Neural crest cell (in vitro differentiated cells): Measurements from ENCODE around the gene NRTN. TPM values are rescaled to one million over a fixed set of nuclear protein-coding genes. Genes with fewer than 3 reads are reported as not detected.

Experiments
- DNase-seq: peaks from one replicate; pipeline ENCODE4 v3.0.0; 2021; ENCODE audit warnings: low read depth, mixed read lengths, low spot score
- H3K27ac Mint-ChIP-seq: one replicate; pipeline ENCODE4 v1.8.0; 2021; ENCODE audit warnings: mild to moderate bottlenecking, mixed read lengths; ENCODE audit not compliant: unreplicated experiment
- H3K27me3 Mint-ChIP-seq: 2 replicates; pipeline ENCODE4 v1.8.0; 2021; ENCODE audit warnings: low read depth, mild to moderate bottlenecking, mixed read lengths
- H3K36me3 Mint-ChIP-seq: 2 replicates; pipeline ENCODE4 v1.8.0; 2021; ENCODE audit warnings: low read depth, mild to moderate bottlenecking, mixed read lengths
- H3K4me1 Mint-ChIP-seq: 2 replicates; pipeline ENCODE4 v1.8.0; 2021; ENCODE audit warnings: mixed read lengths
- H3K4me3 Mint-ChIP-seq: one replicate; pipeline ENCODE4 v1.8.0; 2021; ENCODE audit warnings: mild to moderate bottlenecking, mixed read lengths
- H3K9me3 Mint-ChIP-seq: 2 replicates; pipeline ENCODE4 v1.8.0; 2021; ENCODE audit warnings: mixed read lengths
- total RNA-seq: library from RNA; stranded (reverse); gene quantifications from 2 replicates; pipeline ENCODE4 v1.2.1, GENCODE V29; 2021
- TF ChIP-seq, protein P1 (sequence below): fragments of 200-600 bp; sonication (generic); conservative IDR thresholded peaks from 2 replicates; pipeline ENCODE4 v1.5.0; 2021; ENCODE audit warnings: antibody characterized with exemption, mild to moderate bottlenecking

Gene NRTN
- total RNA-seq, 1 donor from 2014 or later = 4.8 TPM

GRCh38 chr19:5792224-5792623 is 12.6 kb upstream of the NRTN start:
- H3K27ac Mint-ChIP-seq = no peak overlapping the region
- H3K4me1 Mint-ChIP-seq = peaks cover 14% of the 10 kb centered on the region
- H3K4me3 Mint-ChIP-seq = no peak overlapping the region
- peaks cover 8% of the 10 kb centered on the region for H3K36me3 Mint-ChIP-seq
- peaks cover 2% of the 10 kb centered on the region for H3K9me3 Mint-ChIP-seq
- H3K27me3 Mint-ChIP-seq = peaks cover 3% of the 10 kb centered on the region
- TF ChIP-seq, protein P1, sequence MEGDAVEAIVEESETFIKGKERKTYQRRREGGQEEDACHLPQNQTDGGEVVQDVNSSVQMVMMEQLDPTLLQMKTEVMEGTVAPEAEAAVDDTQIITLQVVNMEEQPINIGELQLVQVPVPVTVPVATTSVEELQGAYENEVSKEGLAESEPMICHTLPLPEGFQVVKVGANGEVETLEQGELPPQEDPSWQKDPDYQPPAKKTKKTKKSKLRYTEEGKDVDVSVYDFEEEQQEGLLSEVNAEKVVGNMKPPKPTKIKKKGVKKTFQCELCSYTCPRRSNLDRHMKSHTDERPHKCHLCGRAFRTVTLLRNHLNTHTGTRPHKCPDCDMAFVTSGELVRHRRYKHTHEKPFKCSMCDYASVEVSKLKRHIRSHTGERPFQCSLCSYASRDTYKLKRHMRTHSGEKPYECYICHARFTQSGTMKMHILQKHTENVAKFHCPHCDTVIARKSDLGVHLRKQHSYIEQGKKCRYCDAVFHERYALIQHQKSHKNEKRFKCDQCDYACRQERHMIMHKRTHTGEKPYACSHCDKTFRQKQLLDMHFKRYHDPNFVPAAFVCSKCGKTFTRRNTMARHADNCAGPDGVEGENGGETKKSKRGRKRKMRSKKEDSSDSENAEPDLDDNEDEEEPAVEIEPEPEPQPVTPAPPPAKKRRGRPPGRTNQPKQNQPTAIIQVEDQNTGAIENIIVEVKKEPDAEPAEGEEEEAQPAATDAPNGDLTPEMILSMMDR = no peak
- DNase-seq = no peak

DNA sequence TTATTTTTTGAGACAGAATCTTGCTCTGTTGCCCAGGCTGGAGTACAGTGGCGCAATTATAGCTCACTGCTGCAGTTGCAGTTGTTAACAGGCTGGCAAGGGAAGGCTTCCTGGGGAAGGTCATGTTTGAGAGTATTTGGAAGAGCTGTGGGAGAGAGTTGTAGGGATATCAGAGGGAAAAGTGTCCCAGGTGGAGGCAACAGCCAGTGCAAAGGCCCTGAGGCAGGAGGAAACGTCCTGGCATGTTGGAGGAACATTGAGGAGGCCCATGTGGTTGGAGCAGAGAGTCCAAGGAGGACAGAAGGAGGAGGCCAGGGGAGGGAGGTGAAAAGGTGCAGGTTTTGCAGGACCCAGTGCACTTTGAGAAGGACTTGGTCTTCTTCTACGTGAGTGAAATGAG is 11.7 kb upstream of the NRTN start:
- Mint-ChIP-seq H3K36me3 (peaks cover 8% of the 10 kb centered on the region), H3K9me3 (peaks cover 2% of the 10 kb centered on the region), H3K4me3 (no peak overlapping the region), H3K27ac (no peak overlapping the region), H3K27me3 (peaks cover 3% of the 10 kb centered on the region), H3K4me1 (peaks cover 14% of the 10 kb centered on the region)
- DNase-seq = no peak
- TF ChIP-seq, protein P1 = no peak

DNA sequence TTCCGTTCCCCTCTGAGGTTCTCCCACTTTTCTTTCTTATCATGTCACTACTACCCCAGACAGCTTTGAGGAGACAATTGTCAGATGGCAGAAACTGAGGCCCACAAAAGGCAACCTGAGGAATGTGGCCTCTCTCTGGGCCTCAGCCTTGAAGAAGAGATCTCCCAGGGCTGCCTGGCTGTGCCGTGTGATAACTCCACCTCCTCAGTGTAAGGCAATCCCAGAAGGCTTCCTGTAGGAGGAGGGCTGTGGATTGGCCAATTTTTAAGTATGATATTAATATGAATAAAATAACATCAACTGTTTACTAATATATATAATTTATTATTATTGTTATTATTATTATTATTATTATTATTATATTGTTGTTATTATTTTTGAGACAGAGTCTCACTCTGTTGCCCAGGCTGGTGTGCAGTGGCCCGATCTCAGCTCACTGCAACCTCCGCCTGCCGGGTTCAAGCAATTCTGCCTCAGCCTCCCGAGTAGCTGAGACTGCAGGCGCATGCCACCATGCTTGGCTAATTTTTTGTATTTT is 9.4 kb upstream of the NRTN start:
- TF ChIP-seq, protein P1 = no peak
- H3K27me3 Mint-ChIP-seq = peaks cover 2% of the 10 kb centered on the region

DNA sequence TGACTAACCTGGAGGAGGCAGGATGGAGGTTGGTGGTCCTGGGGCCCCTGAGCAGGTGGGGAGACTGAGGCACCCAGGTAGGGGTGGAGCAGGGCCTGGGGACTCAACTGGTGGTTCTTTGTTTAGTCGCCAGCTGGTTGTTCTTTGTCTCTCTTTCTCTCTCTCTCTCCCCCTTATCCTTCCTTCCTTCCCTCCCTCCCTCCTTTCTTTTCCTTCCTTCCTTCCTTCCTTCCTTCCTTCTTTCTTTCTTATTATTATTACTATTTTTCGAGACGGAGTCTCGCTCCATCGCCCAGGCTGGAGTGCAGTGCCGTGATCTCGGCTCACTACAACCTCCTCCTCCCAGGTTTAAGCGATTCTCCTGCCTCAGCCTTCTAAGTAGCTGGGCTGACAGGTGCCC is 6.6 kb upstream of the NRTN start:
- H3K27ac Mint-ChIP-seq = no peak overlapping the region
- H3K9me3 Mint-ChIP-seq = no peaks in the 10 kb centered on the region
- no peaks in the 10 kb centered on the region for H3K36me3 Mint-ChIP-seq
- peaks cover 11% of the 10 kb centered on the region for H3K4me1 Mint-ChIP-seq
- peaks cover 9% of the 10 kb centered on the region for H3K27me3 Mint-ChIP-seq
- TF ChIP-seq, protein P1 = no peak
- no peak overlapping the region for H3K4me3 Mint-ChIP-seq
- DNase-seq = no peak

More for the DNA sequence above, 9.4 kb upstream of the NRTN start:
- no peak overlapping the region for H3K4me3 Mint-ChIP-seq
- peaks cover 4% of the 10 kb centered on the region for H3K36me3 Mint-ChIP-seq
- no peak for DNase-seq
- peaks cover 9% of the 10 kb centered on the region for H3K4me1 Mint-ChIP-seq
- H3K9me3 Mint-ChIP-seq = peaks cover 2% of the 10 kb centered on the region
- H3K27ac Mint-ChIP-seq = no peak overlapping the region

DNA sequence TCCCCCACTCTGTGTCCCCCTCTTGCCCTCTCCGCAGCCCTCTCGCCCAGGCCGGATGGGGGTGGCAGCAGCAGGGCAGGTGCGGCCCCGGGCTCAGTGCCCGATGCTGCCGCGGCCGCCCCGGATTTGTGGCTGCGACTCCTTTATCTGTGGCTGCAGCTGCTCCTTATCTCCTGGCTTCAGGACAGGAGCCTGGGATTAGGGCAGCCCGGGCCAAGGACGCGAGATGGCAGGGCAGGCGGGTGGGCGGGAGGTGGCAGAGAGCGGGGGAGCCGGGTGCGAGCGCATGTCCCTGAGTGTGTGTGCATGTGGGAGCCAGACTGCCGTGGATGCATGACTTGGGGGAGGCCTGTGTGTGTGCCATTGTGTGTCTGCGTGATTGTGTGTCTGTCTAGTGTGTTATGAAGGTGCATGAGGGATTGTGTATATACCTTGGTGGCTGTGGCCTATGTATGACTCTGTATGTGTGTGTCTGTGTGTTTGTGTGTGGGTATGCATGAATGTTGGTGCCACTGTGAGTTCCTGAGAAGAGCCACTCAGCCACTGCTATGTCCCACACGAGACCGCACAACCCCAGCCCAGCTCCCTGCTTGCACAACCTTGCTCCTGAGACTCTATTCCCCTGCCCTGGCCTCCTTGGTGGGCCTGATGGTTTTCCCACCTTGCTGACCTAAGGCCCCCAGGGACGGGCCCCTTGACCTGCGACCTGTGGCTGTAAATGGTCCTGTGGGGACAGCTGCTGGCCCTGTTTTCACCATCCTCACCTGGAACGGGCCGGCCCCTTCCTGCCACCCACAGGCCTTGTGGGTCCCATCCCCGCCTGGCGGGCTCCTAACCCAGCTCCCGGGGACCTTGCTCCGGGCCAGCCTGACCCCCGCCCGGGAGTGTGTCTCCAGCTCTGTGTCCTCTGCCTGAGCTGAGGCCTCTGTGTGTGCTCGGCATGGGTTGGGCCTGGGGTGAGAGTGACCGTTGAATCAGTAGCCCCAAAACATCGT is 5.3 kb upstream of the NRTN start:
- no peaks in the 10 kb centered on the region for H3K36me3 Mint-ChIP-seq
- H3K4me3 Mint-ChIP-seq = no peak overlapping the region
- TF ChIP-seq, protein P1 = no peak
- peaks cover 23% of the 10 kb centered on the region for H3K4me1 Mint-ChIP-seq
- H3K27me3 Mint-ChIP-seq = peaks cover 20% of the 10 kb centered on the region
- no peak overlapping the region for H3K27ac Mint-ChIP-seq
- no peaks in the 10 kb centered on the region for H3K9me3 Mint-ChIP-seq
- no peak for DNase-seq
